H1 (cell line): Measurements from ENCODE around the gene ANKH. TPM values are rescaled to one million over a fixed set of nuclear protein-coding genes. Genes with fewer than 3 reads are reported as not detected.

Experiments used
- CTCF ChIA-PET: fragments of 300-600 bp; sonication (Branson Sonifier 250); formaldehyde crosslinking; loops from one replicate; lab custom pipeline; 2021; ENCODE audit not compliant: partially characterized antibody; lab: Charles Lee
- POLR2A ChIA-PET: fragments of 300-600 bp; sonication (Branson Sonifier 250); formaldehyde crosslinking; loops from one replicate; lab custom pipeline; 2021; ENCODE audit warnings: inconsistent platforms; ENCODE audit not compliant: partially characterized antibody; lab: Charles Lee
- DNase-seq, 2 experiments: peaks; one replicate each; pipeline versions ENCODE4 v3.0.0 to v3.0.0-alpha.2; 2010 to 2022; ENCODE audit warnings: low spot score in 2 of 2, low read depth in 1 of 2, mixed read lengths in 1 of 2
- FAIRE-seq: peaks from 2 replicates; lab custom pipeline; 2011; peaks lifted over from hg19 to GRCh38; lab: Jason Lieb, UNC
- H2AFZ ChIP-seq: 2 replicates; pipeline ENCODE4 v1.8.1; 2012; ENCODE audit warnings: low read length, inconsistent platforms
- H2AK5ac ChIP-seq: 2 replicates; pipeline ENCODE4 v1.6.1; 2013; ENCODE audit warnings: low read depth, low read length
- H2BK120ac ChIP-seq: replicated peaks from 2 replicates; pipeline ENCODE3; 2013; ENCODE audit warnings: low read depth, low read length, inconsistent platforms
- H2BK12ac ChIP-seq: 2 replicates; pipeline ENCODE4 v1.6.1; 2013; ENCODE audit warnings: low read depth, low read length
- H2BK15ac ChIP-seq: 2 replicates; pipeline ENCODE4 v1.6.1; 2013; ENCODE audit warnings: low read length
- H2BK20ac ChIP-seq: 2 replicates; pipeline ENCODE4 v1.6.1; 2013; ENCODE audit warnings: low read length
- H2BK5ac ChIP-seq: 2 replicates; pipeline ENCODE4 v1.6.1; 2013; ENCODE audit warnings: low read depth, low read length
- H3K14ac ChIP-seq: 2 replicates; pipeline ENCODE4 v1.6.1; 2013; ENCODE audit warnings: inconsistent platforms; ENCODE audit not compliant: insufficient read length
- H3K18ac ChIP-seq: 2 replicates; pipeline ENCODE4 v1.6.1; 2013; ENCODE audit warnings: low read length; ENCODE audit errors: extremely low read depth
- H3K23ac ChIP-seq: 2 replicates; pipeline ENCODE4 v1.6.1; 2013; ENCODE audit warnings: inconsistent platforms; ENCODE audit not compliant: insufficient read length
- H3K23me2 ChIP-seq: 2 replicates; pipeline ENCODE4 v1.6.1; 2013; ENCODE audit warnings: low read depth, low read length
- H3K27ac ChIP-seq: 2 replicates; pipeline ENCODE4 v1.6.1; 2011; ENCODE audit warnings: low read depth, low read length, inconsistent platforms
- H3K27me3 ChIP-seq, 4 experiments: replicated peaks in 1 of 4; 1 replicate in 1 of 4; 2 replicates in 3 of 4; pipeline versions ENCODE4 v1.6.1 to v1.8.1; 2011 to 2013; ENCODE audit warnings: low read length in 3 of 4, mild to moderate bottlenecking in 3 of 4, inconsistent platforms in 2 of 4, mixed read lengths in 2 of 4, moderate library complexity in 1 of 4; ENCODE audit not compliant: control insufficient read depth in 3 of 4, insufficient read depth in 3 of 4; ENCODE audit errors: extremely low read depth in 1 of 4
- H3K36me3 ChIP-seq, 4 experiments: 2 replicates each; pipeline versions ENCODE4 v1.6.1 to v1.8.1; 2011 to 2013; ENCODE audit warnings: mild to moderate bottlenecking in 4 of 4, low read length in 3 of 4, moderate library complexity in 2 of 4, control low read depth in 1 of 4, inconsistent platforms in 1 of 4; ENCODE audit not compliant: insufficient read depth in 4 of 4, control insufficient read depth in 2 of 4
- H3K4ac ChIP-seq: replicated peaks from 2 replicates; pipeline ENCODE3; 2013; ENCODE audit warnings: low read length, low read depth, mixed read lengths, inconsistent platforms; ENCODE audit not compliant: insufficient read length
- H3K4me1 ChIP-seq, 4 experiments: replicated peaks in 1 of 4; 1 replicate in 1 of 4; 2 replicates in 3 of 4; pipeline versions ENCODE4 v1.6.1 to v1.8.1; 2011 to 2013; ENCODE audit warnings: low read length in 3 of 4, inconsistent platforms in 2 of 4, mixed read lengths in 1 of 4; ENCODE audit not compliant: insufficient read depth in 4 of 4, control insufficient read depth in 3 of 4
- H3K4me2 ChIP-seq, 2 experiments: 2 replicates each; pipeline versions ENCODE4 v1.6.1 to v1.8.1; 2011 to 2013; ENCODE audit warnings: low read depth in 2 of 2, low read length in 2 of 2, control low read depth in 1 of 2, inconsistent platforms in 1 of 2, mild to moderate bottlenecking in 1 of 2; ENCODE audit not compliant: insufficient read depth in 1 of 2
- H3K4me3 ChIP-seq, 4 experiments: fragments of 200-600, 300-600 bp in 1 of 4; sonication (generic), shearing (Covaris generic), sonication (Bioruptor Twin) in 1 of 4; 2 replicates each; pipeline versions ENCODE4 v1.5.1 to v1.8.1; 2011 to 2016; ENCODE audit warnings: low read length in 4 of 4, low read depth in 3 of 4, control low read depth in 2 of 4, inconsistent platforms in 2 of 4, mild to moderate bottlenecking in 2 of 4, mixed read lengths in 1 of 4, moderate library complexity in 1 of 4; ENCODE audit not compliant: insufficient read depth in 2 of 4; ENCODE audit errors: extremely low read depth in 1 of 4
- H3K56ac ChIP-seq: replicated peaks from 2 replicates; pipeline ENCODE3; 2013; ENCODE audit warnings: low read depth, mild to moderate bottlenecking, mixed read lengths, low read length, inconsistent platforms; ENCODE audit not compliant: insufficient read length
- H3K79me1 ChIP-seq: 2 replicates; pipeline ENCODE4 v1.6.1; 2013; ENCODE audit warnings: low read depth, low read length, control low read depth
- H3K79me2 ChIP-seq, 2 experiments: 2 replicates each; pipeline versions ENCODE4 v1.6.1 to v1.8.1; 2012 to 2013; ENCODE audit warnings: low read length in 2 of 2, mild to moderate bottlenecking in 2 of 2, inconsistent platforms in 1 of 2; ENCODE audit not compliant: insufficient read depth in 2 of 2, control insufficient read depth in 1 of 2
- H3K9ac ChIP-seq, 4 experiments: replicated peaks in 1 of 4; 1 replicate in 1 of 4; 2 replicates in 3 of 4; pipeline versions ENCODE4 v1.6.1 to v1.8.1; 2011 to 2013; ENCODE audit warnings: low read depth in 3 of 4, low read length in 3 of 4, control low read depth in 2 of 4, mild to moderate bottlenecking in 2 of 4, moderate library complexity in 2 of 4, inconsistent platforms in 1 of 4; ENCODE audit errors: extremely low read depth in 1 of 4
- H3K9me3 ChIP-seq, 2 experiments: 2 replicates each; pipeline versions ENCODE4 v1.6.1 to v1.8.1; 2012 to 2013; ENCODE audit warnings: mild to moderate bottlenecking in 2 of 2, moderate library complexity in 2 of 2, control low read depth in 1 of 2, inconsistent platforms in 1 of 2, low read depth in 1 of 2, low read length in 1 of 2, mixed read lengths in 1 of 2; ENCODE audit not compliant: insufficient read depth in 2 of 2
- H4K20me1 ChIP-seq, 2 experiments: replicated peaks in 1 of 2; 2 replicates each; pipeline versions ENCODE3 to v1.8.1; 2011 to 2013; ENCODE audit warnings: inconsistent platforms in 2 of 2, low read length in 2 of 2, mild to moderate bottlenecking in 1 of 2; ENCODE audit not compliant: insufficient read depth in 2 of 2, control insufficient read depth in 1 of 2
- H4K5ac ChIP-seq: 2 replicates; pipeline ENCODE4 v1.6.1; 2013; ENCODE audit warnings: low read length, low read depth, mixed read lengths, inconsistent platforms; ENCODE audit not compliant: insufficient read length
- H4K8ac ChIP-seq: 2 replicates; pipeline ENCODE4 v1.8.0; 2013; ENCODE audit warnings: mild to moderate bottlenecking, moderate library complexity, low read length, inconsistent platforms; ENCODE audit not compliant: insufficient read depth; ENCODE audit errors: extremely low read depth
- H4K91ac ChIP-seq: replicated peaks from 2 replicates; pipeline ENCODE3; 2013; ENCODE audit warnings: low read length, mixed read lengths, inconsistent platforms; ENCODE audit not compliant: insufficient read length
- BCL11A ChIP-seq, 2 experiments: IDR thresholded peaks; one replicate each; pipeline ENCODE4 v1.6.1; 2011; ENCODE audit warnings: low read depth in 2 of 2, low read length in 2 of 2, mild to moderate bottlenecking in 2 of 2
- CREB1 ChIP-seq: IDR thresholded peaks from 2 replicates; pipeline ENCODE4 v1.6.1; 2012; ENCODE audit warnings: inconsistent platforms
- GTF2F1 ChIP-seq: IDR thresholded peaks from 2 replicates; pipeline ENCODE4 v1.6.1; 2012; ENCODE audit warnings: low read depth, low read length, improper control_type of control experiment, borderline replicate concordance
- KDM4A ChIP-seq: IDR thresholded peaks from one replicate; pipeline ENCODE4 v1.7.1; 2012; ENCODE audit warnings: low read depth, mild to moderate bottlenecking, moderate library complexity, low read length, inconsistent platforms; ENCODE audit not compliant: severe bottlenecking
- MAX ChIP-seq: IDR thresholded peaks from 2 replicates; pipeline ENCODE4 v1.6.1; 2012; ENCODE audit warnings: inconsistent platforms
- NANOG ChIP-seq: IDR thresholded peaks from 2 replicates; pipeline ENCODE4 v1.6.1; 2011; ENCODE audit warnings: low read length, low read depth, mild to moderate bottlenecking, inconsistent platforms; ENCODE audit not compliant: insufficient read depth, poor library complexity, severe bottlenecking
- POLR2A ChIP-seq, 2 experiments: IDR thresholded peaks; 1 replicate in 1 of 2; 2 replicates in 1 of 2; pipeline ENCODE4 v1.6.1; 2011; ENCODE audit warnings: low read depth in 2 of 2, low read length in 2 of 2, mild to moderate bottlenecking in 2 of 2; ENCODE audit errors: control extremely low read depth in 1 of 2
- RAD21 ChIP-seq, 2 experiments: IDR thresholded peaks in 1 of 2; conservative IDR thresholded peaks in 1 of 2; 2 replicates each; pipeline ENCODE4 v1.6.1; 2011; ENCODE audit warnings: low read depth in 2 of 2, low read length in 2 of 2, improper control_type of control experiment in 1 of 2, inconsistent platforms in 1 of 2, mild to moderate bottlenecking in 1 of 2, moderate library complexity in 1 of 2
- TAF1 ChIP-seq: IDR thresholded peaks from 2 replicates; pipeline ENCODE4 v1.6.1; 2011; ENCODE audit warnings: mild to moderate bottlenecking, low read depth, low read length
- YY1 ChIP-seq: IDR thresholded peaks from 2 replicates; pipeline ENCODE4 v1.6.1; 2011; ENCODE audit warnings: low read depth, mild to moderate bottlenecking, low read length
- WGBS, 2 experiments: shearing (Covaris generic) in 1 of 2; methylation state at CpG; one replicate each; pipeline versions ENCODE4 v1.1.6 to v1.1.7; 2013 to 2015; ENCODE audit warnings: low lambda C conversion rate in 2 of 2, mixed read lengths in 2 of 2, inconsistent platforms in 1 of 2, low coverage in 1 of 2, missing lambda C conversion rate in 1 of 2; ENCODE audit not compliant: insufficient replicate concordance in 2 of 2, insufficient coverage in 1 of 2, insufficient read length in 1 of 2; ENCODE audit errors: extremely low coverage in 1 of 2, missing lambda C conversion rate in 1 of 2; 5-methylcytosine and 5-hydroxymethylcytosine counted together
- polyA plus RNA-seq, 7 experiments: library from polyadenylated mRNA; depleted of rRNA in 3 of 7; stranded (reverse) in 5 of 7; unstranded in 2 of 7; fragments of >200 nt in 5 of 7; fragments of 200-250 nt in 2 of 7; gene quantifications; 1 replicate in 5 of 7; 2 replicates in 1 of 7; 4 replicates in 1 of 7; pipeline versions ENCODE4 v1.2.1 to v1.2.3, GENCODE V29; 2011 to 2013; ENCODE audit warnings: missing spikeins in 2 of 7, mixed read lengths in 2 of 7
- total RNA-seq: library from RNA; stranded (reverse); fragmentation: NEBNext Ultra II Directional; extraction: Animal tissue kit (Norgen Biotek cat#: 25700); gene quantifications from 2 replicates; pipeline ENCODE4 v1.2.1, GENCODE V29; 2021

Gene ANKH
- total and polyA plus RNA-seq, 2 of the 8 experiments (the other 6 are each of a cell fraction or from before 2014, with no cell fraction given), result 5.3 to 13.0 TPM

- DNase-seq, result no peak
- CTCF ChIA-PET, result interaction anchor here (0.6 kb wide), 1 partner anchor 54 kb away, joined by 3 read pairs; no protein-coding TSS in a partner anchor
- H4K5ac ChIP-seq, result no peak overlapping the region
- no peaks in the 10 kb centered on the region for H3K79me2 ChIP-seq
- H3K4me3 ChIP-seq, result no peak overlapping the region
- no peak overlapping the region for H2BK120ac ChIP-seq
- no peak overlapping the region for H3K9ac ChIP-seq
- no peak overlapping the region for H2BK15ac ChIP-seq
- H2AFZ ChIP-seq, result no peak overlapping the region
- no peak overlapping the region for H3K23ac ChIP-seq
- H2AK5ac ChIP-seq, result no peak overlapping the region
- H3K4me2 ChIP-seq, result no peak overlapping the region
- no peaks in the 10 kb centered on the region for H3K9me3 ChIP-seq
- no peak overlapping the region for H2BK20ac ChIP-seq
- no peaks in the 10 kb centered on the region for H3K4me1 ChIP-seq
- no peaks in the 10 kb centered on the region for H3K27me3 ChIP-seq
- no peak overlapping the region for H3K14ac ChIP-seq
- 92% methylated on average over 11 of the region's 11 CpGs; no CpG with 5 or more reads in 1 of the 2 experiments for WGBS, 2 experiments
- H2BK5ac ChIP-seq, result no peak overlapping the region
- H3K79me1 ChIP-seq, result no peaks in the 10 kb centered on the region; the same call in 1 of the 2 replicates
- no peak overlapping the region for H3K56ac ChIP-seq
- POLR2A ChIA-PET, result no interaction called here
- H4K8ac ChIP-seq, result no peak overlapping the region
- no peak overlapping the region for H3K18ac ChIP-seq
- H3K36me3 ChIP-seq, result no peaks in the 10 kb centered on the region
- no peak overlapping the region for H3K4ac ChIP-seq
- H3K23me2 ChIP-seq, result no peaks in the 10 kb centered on the region
- peaks cover 0 to 2% of the 10 kb centered on the region in 2 experiments for H4K20me1 ChIP-seq
- no peak overlapping the region for H2BK12ac ChIP-seq
- no peak overlapping the region for H3K27ac ChIP-seq
- FAIRE-seq, result no peak
- no peak overlapping the region for H4K91ac ChIP-seq
- TF ChIP-seq YY1 (no peak), GTF2F1 (no peak), NANOG (no peak), POLR2A (IDR thresholded peaks at IDR 0.05; ENCODE audit: control extremely low read depth in 1 of 2, low read depth in 2 of 2, low read length in 2 of 2) (no peak), CREB1 (no peak), BCL11A (IDR thresholded peaks at IDR 0.05; ENCODE audit: low read depth in 2 of 2, low read length in 2 of 2) (no peak), MAX (no peak), RAD21 (IDR thresholded peaks at IDR 0.05 in 1 of 2, conservative IDR thresholded peaks at IDR 0.05 in 1 of 2; ENCODE audit: low read depth in 2 of 2, low read length in 2 of 2) (no peak), KDM4A (no peak), TAF1 (no peak)
These were observed 55.1 kb downstream of the ANKH start for GRCh38 chr5:14816374-14816998.
